ENCODE results near the gene GUCD1.

GUCD1 gene

GRCh38 chr22:24550028-24550901, 4.7 kb downstream of the GUCD1 start:
- TF ChIP-seq ZFP69B (tag by site-specific recombination; IDR thresholded peaks at IDR 0.05) (no peak), GLIS1 (tag by site-specific recombination; IDR thresholded peaks at IDR 0.05) (peak; percentile 47), INSM2 (tag by site-specific recombination; IDR thresholded peaks at IDR 0.05) (no peak), ZIC2 (tag by site-specific recombination; IDR thresholded peaks at IDR 0.05) (peak; percentile 41), ZNF623 (tag by site-specific recombination; IDR thresholded peaks at IDR 0.05) (peak; percentile 85)
- peaks cover 0 to 64% of the 10 kb centered on the region in 2 experiments for H3K36me3 ChIP-seq (ENCODE audit: control insufficient read depth in 2 of 2, insufficient read depth in 1 of 2, low read length in 2 of 2)
- H3K4me3 ChIP-seq (ENCODE audit: low read depth, low read length), result no peak overlapping the region
- H3K9me3 ChIP-seq (ENCODE audit: control insufficient read depth, insufficient read depth, low read depth, low read length), result no peaks in the 10 kb centered on the region
- ChIA-PET POLR2A (interaction anchor here (0.7 kb wide), 1 partner anchor 11 kb away, joined by 3 read pairs; no protein-coding TSS in a partner anchor), CTCF (no interaction called here)
- peaks cover 5% of the 10 kb centered on the region; the same call in 1 of the 2 replicates for H3K4me1 ChIP-seq (ENCODE audit: control insufficient read depth, insufficient read depth, low read length)
- H3K27ac ChIP-seq (ENCODE audit: extremely low read depth, low read depth, low read length), result no peak overlapping the region

GRCh38 chr22:24548812-24549211, 6.1 kb downstream of the GUCD1 start:
- TF ChIP-seq GLI4 (tag by site-specific recombination; IDR thresholded peaks at IDR 0.05) (no peak), ZXDB (tag by site-specific recombination; IDR thresholded peaks at IDR 0.05) (no peak), ZNF433 (tag by site-specific recombination; IDR thresholded peaks at IDR 0.05; ENCODE audit: low read depth) (no peak), ZBTB6 (tag by site-specific recombination; IDR thresholded peaks at IDR 0.05) (no peak), SCRT1 (tag by site-specific recombination; IDR thresholded peaks at IDR 0.05; ENCODE audit: borderline replicate concordance) (no peak), ZNF416 (tag by site-specific recombination; IDR thresholded peaks at IDR 0.05) (no peak), ZBTB48 (tag by site-specific recombination; IDR thresholded peaks at IDR 0.05) (no peak), ZNF398 (tag by site-specific recombination; IDR thresholded peaks at IDR 0.05) (no peak), PRDM4 (tag by site-specific recombination; IDR thresholded peaks at IDR 0.05) (no peak), ZBTB26 (tag by site-specific recombination; optimal IDR thresholded peaks at IDR 0.05) (no peak), ZNF239 (tag by site-specific recombination; IDR thresholded peaks at IDR 0.05) (no peak), ZNF132 (tag by site-specific recombination; IDR thresholded peaks at IDR 0.05; ENCODE audit: borderline replicate concordance) (no peak), ZSCAN4 (tag by site-specific recombination; IDR thresholded peaks at IDR 0.05) (no peak), ZNF843 (tag by site-specific recombination; IDR thresholded peaks at IDR 0.05) (no peak), ZNF707 (tag by site-specific recombination; IDR thresholded peaks at IDR 0.05) (no peak), ZNF48 (tag by site-specific recombination; IDR thresholded peaks at IDR 0.05) (no peak), ZNF354C (tag by site-specific recombination; IDR thresholded peaks at IDR 0.05; ENCODE audit: borderline replicate concordance, low read depth) (no peak), ZNF791 (tag by site-specific recombination; IDR thresholded peaks at IDR 0.05) (no peak), ZNF221 (tag by site-specific recombination; IDR thresholded peaks at IDR 0.05; ENCODE audit: borderline replicate concordance) (no peak)
- Histone ChIP-seq H3K36me3 (ENCODE audit: control insufficient read depth in 2 of 2, insufficient read depth in 1 of 2, low read length in 2 of 2) (peaks cover 7 to 78% of the 10 kb centered on the region in 2 experiments), H3K27ac (ENCODE audit: extremely low read depth, low read depth, low read length) (no peak overlapping the region), H3K9me3 (ENCODE audit: control insufficient read depth, insufficient read depth, low read depth, low read length) (no peaks in the 10 kb centered on the region), H3K4me1 (ENCODE audit: control insufficient read depth, insufficient read depth, low read length) (peaks cover 5% of the 10 kb centered on the region; the same call in 1 of the 2 replicates), H3K4me3 (ENCODE audit: low read depth, low read length) (no peak overlapping the region)
- ChIA-PET POLR2A (interaction anchor here (1.1 kb wide), 1 partner anchor 17 kb away, joined by 3 read pairs; no protein-coding TSS in a partner anchor), CTCF (no interaction called here)
